Measurements from ENCODE around the gene TTLL5.
"Not testable (repeated sequence)": the region's sequence is repeated elsewhere in the genome, so short reads cannot be mapped to it uniquely, and the experiment has no call there.

The TTLL5 gene

GRCh38 chr14:75650253-75651058 lies 10.6 kb upstream of the TTLL5 start:
- no peak for DNase-seq

- DNase-seq, result no peak
Measured at GRCh38 chr14:75653563-75653962, 7.5 kb upstream of the TTLL5 start.

GRCh38 chr14:75654127-75654732 lies 6.8 kb upstream of the TTLL5 start:
- peak; percentile 75 to 86 for DNase-seq

- no peak for DNase-seq
Measured at GRCh38 chr14:75655235-75655634, 5.8 kb upstream of the TTLL5 start.

GRCh38 chr14:75657331-75657730 lies 3.7 kb upstream of the TTLL5 start:
- DNase-seq, result no peak

GRCh38 chr14:75658957-75659356 lies 2.1 kb upstream of the TTLL5 start:
- no peak for DNase-seq

- no peak for DNase-seq
Measured at GRCh38 chr14:75660238-75660629, 812 bp upstream of the TTLL5 start.

- DNase-seq, result no peak
Measured at GRCh38 chr14:75661499-75661814, 411 bp downstream of the TTLL5 start.

- DNase-seq, result no peak
Measured at GRCh38 chr14:75662966-75663365, 1.9 kb downstream of the TTLL5 start.

- no peak for DNase-seq
Measured at GRCh38 chr14:75667099-75667765, 6.2 kb downstream of the TTLL5 start.

GRCh38 chr14:75672605-75673192 lies 11.7 kb downstream of the TTLL5 start:
- DNase-seq, result no peak

GRCh38 chr14:75673345-75674035 lies 12.4 kb downstream of the TTLL5 start:
- no peak for DNase-seq

GRCh38 chr14:75675265-75675960 lies 14.4 kb downstream of the TTLL5 start:
- DNase-seq, result no peak

GRCh38 chr14:75685910-75686309 lies 24.9 kb downstream of the TTLL5 start:
- no peak for DNase-seq

GRCh38 chr14:75689012-75689411 lies 28.0 kb downstream of the TTLL5 start:
- DNase-seq, result no peak

- DNase-seq, result no peak
Measured at GRCh38 chr14:75690010-75690409, 29.0 kb downstream of the TTLL5 start.

- not testable (repeated sequence) for DNase-seq
Measured at GRCh38 chr14:75695025-75695424, 34.0 kb downstream of the TTLL5 start.

- DNase-seq, result no peak
Measured at GRCh38 chr14:75697386-75697785, 36.3 kb downstream of the TTLL5 start.

- DNase-seq, result no peak
Measured at GRCh38 chr14:75697918-75698317, 36.9 kb downstream of the TTLL5 start.

GRCh38 chr14:75699331-75699730 lies 38.3 kb downstream of the TTLL5 start:
- DNase-seq, result no peak

GRCh38 chr14:75700295-75700694 lies 39.2 kb downstream of the TTLL5 start:
- DNase-seq, result no peak

- no peak for DNase-seq
Measured at GRCh38 chr14:75702122-75702521, 41.1 kb downstream of the TTLL5 start.

Measured in activated CD4-positive, alpha-beta T cell treated with anti-CD3 and anti-CD28 coated beads for 4 hours (primary cell).